NCI-H748 (cell line): ENCODE results near the gene PXN.
A peak's percentile ranks its signal among the peaks of the same experiment; 100 is the strongest.
"Not testable (repeated sequence)": the region's sequence is repeated elsewhere in the genome, so short reads cannot be mapped to it uniquely, and the experiment has no call there.

ENCODE experiments used
- DNase-seq: peaks from one replicate; lab custom pipeline; 2025; ENCODE audit not compliant: unreplicated experiment; lab: John Stamatoyannopoulos, UW

Gene PXN

GRCh38 chr12:120242275-120242799 is 23.2 kb downstream of the PXN start:
- no peak for DNase-seq

- no peak for DNase-seq
Measured at GRCh38 chr12:120241561-120242274, 23.8 kb downstream of the PXN start.

- DNase-seq, result no peak
Measured at GRCh38 chr12:120240495-120240833, 25.1 kb downstream of the PXN start.

GRCh38 chr12:120239776-120240494 is 25.6 kb downstream of the PXN start:
- DNase-seq, result no peak

GRCh38 chr12:120238839-120239445 is 26.6 kb downstream of the PXN start:
- no peak for DNase-seq

GRCh38 chr12:120238217-120238616 is 27.3 kb downstream of the PXN start:
- DNase-seq, result no peak

GRCh38 chr12:120237360-120238171 is 28.0 kb downstream of the PXN start:
- no peak for DNase-seq

- DNase-seq, result not testable (repeated sequence)
Measured at GRCh38 chr12:120236809-120237208, 28.7 kb downstream of the PXN start.

GRCh38 chr12:120235369-120236323 is 29.9 kb downstream of the PXN start:
- no peak for DNase-seq

GRCh38 chr12:120234643-120235368 is 30.7 kb downstream of the PXN start:
- no peak for DNase-seq

- DNase-seq, result no peak
Measured at GRCh38 chr12:120231316-120232011, 34.1 kb downstream of the PXN start.

- DNase-seq, result no peak
Measured at GRCh38 chr12:120230974-120231315, 34.6 kb downstream of the PXN start.

GRCh38 chr12:120230326-120230973 is 35.1 kb downstream of the PXN start:
- DNase-seq, result no peak

- no peak for DNase-seq
Measured at GRCh38 chr12:120229487-120230325, 35.8 kb downstream of the PXN start.

- DNase-seq, result peak; percentile 25
Measured at GRCh38 chr12:120229071-120229486, 36.5 kb downstream of the PXN start.

GRCh38 chr12:120228291-120229070 is 37.0 kb downstream of the PXN start:
- DNase-seq, result peak; percentile 72

- DNase-seq, result no peak
Measured at GRCh38 chr12:120228041-120228290, 37.6 kb downstream of the PXN start.
